Suprapubic skin (tissue), 3 donors: Measurements from ENCODE around the gene STON2.

Experiments
- POLR2AphosphoS5 ChIP-seq, 3 donors: sonication (generic); formaldehyde crosslinking; IDR thresholded peaks; one replicate each; pipeline ENCODE4 v1.6.1; 2017; ENCODE audit warnings: antibody characterized with exemption in 3 of 3
- TF ChIP-seq, protein P1 (sequence below), 2 donors: fragments of 200-600 bp in 1 of 2; fragments of 450-650 bp in 1 of 2; sonication (generic) in 1 of 2; IDR thresholded peaks; one replicate each; pipeline ENCODE4 v1.5.1; 2016 to 2019; ENCODE audit warnings: antibody characterized with exemption in 2 of 2, mild to moderate bottlenecking in 1 of 2, moderate library complexity in 1 of 2

DNA sequence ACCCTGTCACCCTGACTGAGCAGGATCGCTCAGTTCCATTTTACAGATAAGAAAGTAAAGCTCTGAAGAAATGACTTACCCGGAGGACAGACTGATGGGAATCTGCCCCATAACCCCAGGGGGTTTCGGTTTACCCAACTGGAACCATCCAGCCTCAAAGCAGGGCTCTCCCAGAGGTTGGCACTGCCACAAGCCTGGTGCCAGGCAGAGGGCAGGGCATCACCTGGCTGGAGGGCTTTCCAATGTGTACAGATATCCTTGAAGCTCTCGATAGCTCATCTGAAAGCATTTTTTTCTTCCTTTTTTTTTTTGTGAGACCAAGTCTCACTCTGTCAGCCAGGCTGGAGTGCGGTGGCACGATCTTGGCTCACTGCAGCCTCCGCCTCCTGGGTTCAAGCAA is 33.2 kb downstream of the STON2 start:
- TF ChIP-seq, protein P1, sequence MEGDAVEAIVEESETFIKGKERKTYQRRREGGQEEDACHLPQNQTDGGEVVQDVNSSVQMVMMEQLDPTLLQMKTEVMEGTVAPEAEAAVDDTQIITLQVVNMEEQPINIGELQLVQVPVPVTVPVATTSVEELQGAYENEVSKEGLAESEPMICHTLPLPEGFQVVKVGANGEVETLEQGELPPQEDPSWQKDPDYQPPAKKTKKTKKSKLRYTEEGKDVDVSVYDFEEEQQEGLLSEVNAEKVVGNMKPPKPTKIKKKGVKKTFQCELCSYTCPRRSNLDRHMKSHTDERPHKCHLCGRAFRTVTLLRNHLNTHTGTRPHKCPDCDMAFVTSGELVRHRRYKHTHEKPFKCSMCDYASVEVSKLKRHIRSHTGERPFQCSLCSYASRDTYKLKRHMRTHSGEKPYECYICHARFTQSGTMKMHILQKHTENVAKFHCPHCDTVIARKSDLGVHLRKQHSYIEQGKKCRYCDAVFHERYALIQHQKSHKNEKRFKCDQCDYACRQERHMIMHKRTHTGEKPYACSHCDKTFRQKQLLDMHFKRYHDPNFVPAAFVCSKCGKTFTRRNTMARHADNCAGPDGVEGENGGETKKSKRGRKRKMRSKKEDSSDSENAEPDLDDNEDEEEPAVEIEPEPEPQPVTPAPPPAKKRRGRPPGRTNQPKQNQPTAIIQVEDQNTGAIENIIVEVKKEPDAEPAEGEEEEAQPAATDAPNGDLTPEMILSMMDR (IDR thresholded peaks at IDR 0.05): no peak
- no peak for TF ChIP-seq POLR2AphosphoS5 (IDR thresholded peaks at IDR 0.05)
